Right kidney (tissue), 9 donors: ENCODE results near the gene C9orf57.
A peak's percentile ranks its signal among the peaks of the same experiment; 100 is the strongest.
"Not testable (repeated sequence)": the region's sequence is repeated elsewhere in the genome, so short reads cannot be mapped to it uniquely, and the experiment has no call there.

Experiments
- DNase-seq: peaks from one replicate; pipeline ENCODE4 v3.0.0-alpha.2; 2016
- long read RNA-seq, 8 donors: transcript quantifications; one replicate each; lab custom pipeline, GENCODE V29; 2026

C9orf57 gene
- long read RNA-seq, donor 1 = 0 reads
- long read RNA-seq, donor 2 = 0 reads
- long read RNA-seq, donor 3 = 0 reads
- long read RNA-seq, donor 4 = 0 reads
- long read RNA-seq, donor 5 = 0 reads
- long read RNA-seq, donor 6 = 0 reads
- long read RNA-seq, donor 7 = 0 reads
- long read RNA-seq, donor 8 = 0 reads

GRCh38 chr9:72060513-72060912 is at the start of gene C9orf57:
TSS of gene C9orf57 (minus strand) at chr9:72060613. CDS start at chr9:72059331, 1,282 bp downstream.
- no peak for DNase-seq

- DNase-seq = no peak
These were observed 42.1 kb upstream of the C9orf57 start for GRCh38 chr9:72102520-72102919.

- not testable (repeated sequence) for DNase-seq
These were observed 35.1 kb upstream of the C9orf57 start for GRCh38 chr9:72095520-72095919.

GRCh38 chr9:72092820-72093219 is 32.4 kb upstream of the C9orf57 start:
- DNase-seq = no peak

- no peak for DNase-seq
These were observed 29.2 kb upstream of the C9orf57 start for GRCh38 chr9:72089451-72090130.

GRCh38 chr9:72082536-72082935 is 22.1 kb upstream of the C9orf57 start:
- no peak for DNase-seq

- not testable (repeated sequence) for DNase-seq
These were observed 14.3 kb upstream of the C9orf57 start for GRCh38 chr9:72074666-72075065.

- DNase-seq = no peak
These were observed 4.7 kb upstream of the C9orf57 start for GRCh38 chr9:72065076-72065475.

GRCh38 chr9:72052122-72052521 is 8.3 kb downstream of the C9orf57 start:
- DNase-seq = no peak

- no peak for DNase-seq
These were observed 11.6 kb downstream of the C9orf57 start for GRCh38 chr9:72048850-72049249.

- DNase-seq = no peak
These were observed 13.6 kb downstream of the C9orf57 start for GRCh38 chr9:72046630-72047456.

- DNase-seq = no peak
These were observed 16.3 kb downstream of the C9orf57 start for GRCh38 chr9:72044095-72044494.

- DNase-seq = no peak
These were observed 16.8 kb downstream of the C9orf57 start for GRCh38 chr9:72043576-72043975.

- DNase-seq = no peak
These were observed 17.5 kb downstream of the C9orf57 start for GRCh38 chr9:72042928-72043327.

- no peak for DNase-seq
These were observed 18.6 kb downstream of the C9orf57 start for GRCh38 chr9:72041775-72042194.

- DNase-seq = no peak
These were observed 19.0 kb downstream of the C9orf57 start for GRCh38 chr9:72041369-72041768.

GRCh38 chr9:72039532-72039931 is 20.9 kb downstream of the C9orf57 start:
- DNase-seq = no peak

GRCh38 chr9:72038890-72039410 is 21.5 kb downstream of the C9orf57 start:
- peak; percentile 63 for DNase-seq

- no peak for DNase-seq
These were observed 22.0 kb downstream of the C9orf57 start for GRCh38 chr9:72038408-72038807.

- DNase-seq = no peak
These were observed 22.8 kb downstream of the C9orf57 start for GRCh38 chr9:72037571-72037970.

- no peak for DNase-seq
These were observed 29.6 kb downstream of the C9orf57 start for GRCh38 chr9:72030767-72031166.

GRCh38 chr9:72029986-72030385 is 30.4 kb downstream of the C9orf57 start:
- no peak for DNase-seq

- DNase-seq = no peak
These were observed 34.5 kb downstream of the C9orf57 start for GRCh38 chr9:72025906-72026305.
